Upper lobe of left lung (tissue), 6 donors: ENCODE measurements around the gene TAGLN. TPM values are rescaled to one million over a fixed set of nuclear protein-coding genes. Genes with fewer than 3 reads are reported as not detected.

ENCODE experiments used
- ATAC-seq, 2 donors: fragments of 200-7000 bp; cut with Tn5 transposase; one replicate each; pipeline ENCODE4 v1.9.1; 2022; ENCODE audit warnings: mild to moderate bottlenecking in 2 of 2, moderate library complexity in 2 of 2; ENCODE audit not compliant: low FRiP score in 2 of 2
- DNase-seq, 2 donors: peaks; one replicate each; pipeline ENCODE4 v3.0.0-alpha.2; 2019 to 2020
- H3K27ac ChIP-seq, 4 donors: fragments of 200-600 bp; sonication (generic); one replicate each; pipeline ENCODE4 v1.5.1; 2016 to 2019
- H3K27me3 ChIP-seq, 4 donors: fragments of 200-600 bp; sonication (generic); one replicate each; pipeline ENCODE4 v1.5.1; 2017 to 2019
- H3K36me3 ChIP-seq, 4 donors: fragments of 200-600 bp; sonication (generic); one replicate each; pipeline ENCODE4 v1.5.1; 2016 to 2019
- H3K4me1 ChIP-seq, 4 donors: fragments of 200-600 bp; sonication (generic); one replicate each; pipeline ENCODE4 v1.5.1; 2018 to 2019
- H3K4me3 ChIP-seq, 4 donors: fragments of 200-600 bp; sonication (generic); one replicate each; pipeline ENCODE4 v1.5.1; 2017 to 2019; ENCODE audit warnings: mild to moderate bottlenecking in 2 of 4, moderate library complexity in 1 of 4
- H3K9me3 ChIP-seq, 4 donors: fragments of 200-600 bp; sonication (generic); one replicate each; pipeline ENCODE4 v1.5.1; 2018 to 2019
- CTCF ChIP-seq, 6 experiments: fragments of 450-650 bp in 4 of 6; fragments of 200-600 bp in 2 of 6; sonication (generic) in 2 of 6; IDR thresholded peaks; one replicate each; pipeline ENCODE4 v1.5.1; 2016 to 2019; ENCODE audit warnings: antibody characterized with exemption in 6 of 6
- EP300 ChIP-seq, 4 donors: sonication (generic); formaldehyde crosslinking; IDR thresholded peaks; one replicate each; pipeline ENCODE4 v1.5.1; 2017; ENCODE audit warnings: antibody characterized with exemption in 4 of 4, control low read depth in 2 of 4
- POLR2A ChIP-seq, 4 donors: fragments of 450-650 bp; IDR thresholded peaks; one replicate each; pipeline ENCODE4 v1.5.1; 2016 to 2017; ENCODE audit warnings: antibody characterized with exemption in 4 of 4, mild to moderate bottlenecking in 2 of 4
- POLR2AphosphoS5 ChIP-seq, 2 donors: sonication (generic); formaldehyde crosslinking; IDR thresholded peaks; one replicate each; pipeline ENCODE4 v1.5.1; 2017; ENCODE audit warnings: antibody characterized with exemption in 2 of 2
- WGBS, 2 donors: methylation state at CpG; one replicate each; pipeline ENCODE4 v1.1.5; 2017 to 2018; 5-methylcytosine and 5-hydroxymethylcytosine counted together
- total RNA-seq, 6 donors: library from RNA; depleted of rRNA in 4 of 6; stranded (reverse); fragments of >200 nt in 4 of 6; gene quantifications; one replicate each; pipeline versions ENCODE4 v1.1.0 to v1.2.1, GENCODE V29; 2016 to 2021
- donor health status: DM: no; HTN: no; CAD: no; lungs with moderate emphysema.
- donor health status: DM: no; HTN: yes; CAD: no; lungs with severe emphysema.

TAGLN gene
- total RNA-seq, 6 donors from 2014 or later, result 105 to 608 (median 334) TPM

GRCh38 chr11:117248341-117248740 is 49.2 kb downstream of the TAGLN start:
- Histone ChIP-seq H3K9me3 (no peaks in the 10 kb centered on the region), H3K27ac (no peak overlapping the region), H3K36me3 (peaks cover 17 to 82% (median 48%) of the 10 kb centered on the region in 4 donors), H3K27me3 (no peaks in the 10 kb centered on the region), H3K4me1 (no peaks in the 10 kb centered on the region), H3K4me3 (no peak overlapping the region)
- no peak for DNase-seq
- 88 to 95% methylated on average over 4 of the region's 4 CpGs for WGBS, 2 donors
- ATAC-seq, result no peak
- TF ChIP-seq POLR2A (IDR thresholded peaks at IDR 0.05), result no peak
- no peak for TF ChIP-seq CTCF (IDR thresholded peaks at IDR 0.05)
- TF ChIP-seq POLR2AphosphoS5 (IDR thresholded peaks at IDR 0.05), result no peak
- TF ChIP-seq EP300 (IDR thresholded peaks at IDR 0.05), result no peak

GRCh38 chr11:117249571-117249970 is 50.4 kb downstream of the TAGLN start:
- WGBS, 2 donors, result 82 to 88% methylated on average over 4 of the region's 4 CpGs
- H3K4me1 ChIP-seq, result no peaks in the 10 kb centered on the region
- peaks cover 17 to 83% (median 45%) of the 10 kb centered on the region in 4 donors for H3K36me3 ChIP-seq
- ATAC-seq (no peak), DNase-seq (no peak)
- H3K4me3 ChIP-seq, result no peak overlapping the region
- no peaks in the 10 kb centered on the region for H3K9me3 ChIP-seq
- H3K27me3 ChIP-seq, result no peaks in the 10 kb centered on the region
- no peak for TF ChIP-seq POLR2AphosphoS5 (IDR thresholded peaks at IDR 0.05)
- H3K27ac ChIP-seq, result no peak overlapping the region

- no peaks in the 10 kb centered on the region for H3K27me3 ChIP-seq
- H3K4me1 ChIP-seq, result no peaks in the 10 kb centered on the region
- peaks cover 10 to 72% (median 27%) of the 10 kb centered on the region in 4 donors for H3K36me3 ChIP-seq
- H3K27ac ChIP-seq, result no peak overlapping the region
- no peaks in the 10 kb centered on the region for H3K9me3 ChIP-seq
- TF ChIP-seq POLR2A (IDR thresholded peaks at IDR 0.05) (no peak), CTCF (IDR thresholded peaks at IDR 0.05) (no peak), POLR2AphosphoS5 (IDR thresholded peaks at IDR 0.05) (no peak), EP300 (IDR thresholded peaks at IDR 0.05) (no peak)
- no peak for ATAC-seq
- WGBS, 2 donors, result 94 to 95% methylated on average over 7 to 10 of the region's 10 CpGs
- H3K4me3 ChIP-seq, result no peak overlapping the region
- no peak for DNase-seq
These were observed 52.3 kb downstream of the TAGLN start for GRCh38 chr11:117251506-117251905.

- Histone ChIP-seq H3K27ac (no peak overlapping the region), H3K4me1 (no peaks in the 10 kb centered on the region), H3K36me3 (peaks cover 0 to 46% (median 14%) of the 10 kb centered on the region in 4 donors), H3K4me3 (no peak overlapping the region), H3K27me3 (no peaks in the 10 kb centered on the region), H3K9me3 (no peaks in the 10 kb centered on the region)
- 82 to 85% methylated on average over 3 of the region's 3 CpGs for WGBS, 2 donors
- TF ChIP-seq CTCF (IDR thresholded peaks at IDR 0.05) (no peak), POLR2AphosphoS5 (IDR thresholded peaks at IDR 0.05) (no peak), EP300 (IDR thresholded peaks at IDR 0.05) (no peak), POLR2A (IDR thresholded peaks at IDR 0.05) (no peak)
- ATAC-seq (no peak), DNase-seq (no peak)
These were observed 56.8 kb downstream of the TAGLN start for GRCh38 chr11:117255966-117256365.

- TF ChIP-seq CTCF (IDR thresholded peaks at IDR 0.05) (no peak), EP300 (IDR thresholded peaks at IDR 0.05) (no peak), POLR2AphosphoS5 (IDR thresholded peaks at IDR 0.05) (no peak), POLR2A (IDR thresholded peaks at IDR 0.05) (no peak)
- 50 to 100% methylated on average over 2 of the region's 2 CpGs for WGBS, 2 donors
- no peak for ATAC-seq
These were observed 57.4 kb downstream of the TAGLN start for GRCh38 chr11:117256573-117256972.

More at GRCh38 chr11:117256573-117256972, 57.4 kb downstream of the TAGLN start:
- no peaks in the 10 kb centered on the region for H3K9me3 ChIP-seq
- no peak overlapping the region for H3K27ac ChIP-seq
- DNase-seq, result no peak
- no peaks in the 10 kb centered on the region for H3K4me1 ChIP-seq
- H3K4me3 ChIP-seq, result no peak overlapping the region
- peaks cover 0 to 52% (median 14%) of the 10 kb centered on the region in 4 donors for H3K36me3 ChIP-seq
- no peaks in the 10 kb centered on the region for H3K27me3 ChIP-seq

Other genes with a start within 250 kb of the TAGLN start
- 100 to 1,000 TPM in 1 of 6 donors, 10 to 100 TPM in 5; 26.9 to 115 (median 43.7) TPM for gene SIK3, start 100.9 kb upstream of the TAGLN start, total RNA-seq
- gene PAFAH1B2, start 55.1 kb upstream of the TAGLN start, total RNA-seq, result 100 to 1,000 TPM in 1 of 6 donors, 10 to 100 TPM in 5; 63.9 to 101 (median 81.3) TPM
- gene SIDT2, start 20.6 kb upstream of the TAGLN start, total RNA-seq, result 100 to 1,000 TPM in 4 of 6 donors, 10 to 100 TPM in 2; 62.8 to 287 (median 153) TPM
- 100 to 1,000 TPM in 2 of 6 donors, 10 to 100 TPM in 4; 45.0 to 138 (median 63.8) TPM for gene PCSK7, start 32.7 kb downstream of the TAGLN start, total RNA-seq
- 10 to 100 TPM in 4 of 6 donors, 1 to 10 TPM in 2; 9.0 to 24.1 (median 19.8) TPM for gene RNF214, start 33.3 kb downstream of the TAGLN start, total RNA-seq
- 1 to 10 TPM; 3.8 to 7.4 (median 5.0) TPM for gene BACE1-AS, start 92.0 kb downstream of the TAGLN start, total RNA-seq
- 10 to 100 TPM; 11.1 to 37.9 (median 25.5) TPM for gene BACE1, start 116.9 kb downstream of the TAGLN start, total RNA-seq
- gene CEP164, start 128.5 kb downstream of the TAGLN start, total RNA-seq, result 10 to 100 TPM; 16.1 to 73.3 (median 27.9) TPM